RWPE1 (cell line): ENCODE results near the gene THSD4.

Experiments
- CTCF ChIA-PET: fragments of 350-600 bp; sonication (Branson Sonifier 250); formaldehyde crosslinking; extraction: SDS; loops from one replicate; lab custom pipeline; 2021; lab: Yijun Ruan, JAX
- POLR2A ChIA-PET: fragments of 400-600 bp; formaldehyde crosslinking; extraction: SDS; loops from one replicate; lab custom pipeline; 2020; ENCODE audit warnings: antibody characterized with exemption; ENCODE audit not compliant: low non-redundant PET; lab: Yijun Ruan, JAX
- DNase-seq: peaks from one replicate; pipeline ENCODE4 v3.0.0; 2012; ENCODE audit warnings: low spot score
- H3K27ac ChIP-seq: fragments of 450-650 bp; 2 replicates; pipeline ENCODE4 v1.5.1; 2017
- TF ChIP-seq, protein P1 (sequence below): fragments of 450-650 bp; conservative IDR thresholded peaks from 2 replicates; pipeline ENCODE4 v1.5.1; 2017; ENCODE audit warnings: low read depth, mild to moderate bottlenecking

THSD4 gene

DNA sequence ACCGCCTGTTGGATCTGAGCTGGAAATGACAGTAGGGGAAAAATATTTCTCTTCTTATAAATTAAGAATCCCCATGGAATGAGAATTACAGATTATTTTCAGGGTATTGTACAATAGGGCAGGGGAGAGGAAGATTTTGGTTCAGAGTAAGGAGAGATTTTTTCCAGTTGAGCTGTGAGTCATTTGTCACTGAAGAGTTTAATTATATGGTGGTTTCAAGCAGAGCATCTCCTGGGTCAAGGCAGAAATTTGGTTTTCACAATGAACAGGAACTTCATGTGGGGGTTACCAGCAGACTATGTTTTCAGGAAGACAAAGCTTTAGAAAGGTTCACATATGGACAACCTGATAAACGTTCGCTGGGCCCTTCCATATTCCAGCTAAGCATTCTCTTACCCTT lies 512.3 kb downstream of the THSD4 start:
- no peak for DNase-seq
- TF ChIP-seq, protein P1, sequence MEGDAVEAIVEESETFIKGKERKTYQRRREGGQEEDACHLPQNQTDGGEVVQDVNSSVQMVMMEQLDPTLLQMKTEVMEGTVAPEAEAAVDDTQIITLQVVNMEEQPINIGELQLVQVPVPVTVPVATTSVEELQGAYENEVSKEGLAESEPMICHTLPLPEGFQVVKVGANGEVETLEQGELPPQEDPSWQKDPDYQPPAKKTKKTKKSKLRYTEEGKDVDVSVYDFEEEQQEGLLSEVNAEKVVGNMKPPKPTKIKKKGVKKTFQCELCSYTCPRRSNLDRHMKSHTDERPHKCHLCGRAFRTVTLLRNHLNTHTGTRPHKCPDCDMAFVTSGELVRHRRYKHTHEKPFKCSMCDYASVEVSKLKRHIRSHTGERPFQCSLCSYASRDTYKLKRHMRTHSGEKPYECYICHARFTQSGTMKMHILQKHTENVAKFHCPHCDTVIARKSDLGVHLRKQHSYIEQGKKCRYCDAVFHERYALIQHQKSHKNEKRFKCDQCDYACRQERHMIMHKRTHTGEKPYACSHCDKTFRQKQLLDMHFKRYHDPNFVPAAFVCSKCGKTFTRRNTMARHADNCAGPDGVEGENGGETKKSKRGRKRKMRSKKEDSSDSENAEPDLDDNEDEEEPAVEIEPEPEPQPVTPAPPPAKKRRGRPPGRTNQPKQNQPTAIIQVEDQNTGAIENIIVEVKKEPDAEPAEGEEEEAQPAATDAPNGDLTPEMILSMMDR, result no peak
- no peak overlapping the region for H3K27ac ChIP-seq
- POLR2A ChIA-PET, result no interaction called here
- CTCF ChIA-PET, result interaction anchor here (0.6 kb wide), 1 partner anchor 175 kb away, joined by 3 read pairs; no protein-coding TSS in a partner anchor

DNA sequence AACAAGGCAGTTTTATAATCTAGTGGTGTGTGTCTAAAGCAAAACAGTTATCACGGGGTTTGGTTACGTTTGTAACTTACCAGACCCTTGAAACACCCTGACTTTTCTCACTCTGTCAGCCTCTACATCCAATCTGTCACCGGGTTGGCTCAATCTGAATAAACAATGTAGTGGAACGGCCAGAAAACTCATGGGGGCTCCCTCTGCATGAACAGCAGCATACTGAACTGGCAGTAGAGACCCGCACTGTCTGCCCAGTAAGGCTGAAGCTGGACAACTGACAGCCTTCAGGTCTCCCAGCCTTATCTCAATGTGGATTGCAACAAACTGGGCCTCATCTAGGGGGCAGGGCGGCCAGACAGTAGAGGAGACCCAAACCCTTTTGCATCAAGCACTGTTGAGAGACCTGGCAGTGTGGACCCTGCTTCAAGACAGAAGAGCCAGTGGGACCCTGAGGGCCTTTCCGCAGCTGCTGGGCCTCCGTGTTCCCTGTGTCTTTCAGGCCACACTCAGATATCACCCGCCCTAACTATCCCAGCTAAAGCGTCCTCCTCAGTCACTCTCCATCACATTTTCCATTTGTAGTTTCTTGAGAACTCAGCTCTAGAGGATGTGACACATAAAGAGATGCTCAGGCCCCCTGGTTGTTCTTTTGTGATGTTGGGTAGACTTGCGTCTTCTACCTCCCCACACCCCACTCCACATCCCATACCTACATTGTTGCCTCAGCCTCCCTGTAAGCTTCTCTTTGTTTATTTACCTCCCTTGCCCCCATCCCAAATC lies 513.9 kb downstream of the THSD4 start:
- POLR2A ChIA-PET, result no interaction called here
- DNase-seq, result no peak
- no peak overlapping the region for H3K27ac ChIP-seq
- TF ChIP-seq, protein P1, result no peak
- CTCF ChIA-PET, result interaction anchor here (0.6 kb wide), 1 partner anchor 13 kb away, joined by 4 read pairs; no protein-coding TSS in a partner anchor

DNA sequence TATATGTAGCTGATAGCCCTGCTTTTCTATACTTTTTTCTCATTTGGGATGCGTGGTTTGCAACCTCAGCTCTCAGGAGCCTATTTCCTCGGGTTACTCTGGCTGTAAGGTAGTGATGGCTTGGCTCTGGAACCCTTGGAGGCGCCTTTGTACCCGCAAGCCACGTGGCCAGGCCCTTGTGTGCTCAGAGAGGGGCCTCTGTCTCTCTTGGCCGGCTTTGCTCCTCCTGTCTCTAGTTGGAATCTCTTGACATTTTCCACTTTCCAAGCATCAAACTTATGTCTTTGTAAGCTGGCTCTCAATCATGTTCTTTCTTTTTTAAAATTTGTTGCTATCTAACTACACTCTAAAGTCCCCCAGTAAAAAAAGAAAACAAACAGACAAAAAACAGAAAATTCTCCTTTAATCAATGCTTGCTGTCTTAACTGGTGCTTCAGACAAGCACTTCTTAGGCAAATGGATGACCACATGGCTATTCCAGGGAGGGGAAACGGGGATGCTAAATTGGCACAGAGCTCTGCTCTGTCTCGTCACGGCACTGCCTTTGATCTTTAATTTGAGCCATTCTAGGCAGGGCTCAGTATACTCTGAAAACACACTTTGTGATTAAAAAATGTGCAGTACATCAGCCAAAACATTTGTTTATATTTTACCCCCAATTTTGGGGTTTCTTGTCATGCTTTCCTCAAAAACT lies 514.7 kb downstream of the THSD4 start:
- H3K27ac ChIP-seq, result no peak overlapping the region
- ChIA-PET CTCF (interaction anchor here (0.6 kb wide), 1 partner anchor 14 kb away, joined by 4 read pairs; no protein-coding TSS in a partner anchor), POLR2A (no interaction called here)
- TF ChIP-seq, protein P1, result no peak
- DNase-seq, result no peak

DNA sequence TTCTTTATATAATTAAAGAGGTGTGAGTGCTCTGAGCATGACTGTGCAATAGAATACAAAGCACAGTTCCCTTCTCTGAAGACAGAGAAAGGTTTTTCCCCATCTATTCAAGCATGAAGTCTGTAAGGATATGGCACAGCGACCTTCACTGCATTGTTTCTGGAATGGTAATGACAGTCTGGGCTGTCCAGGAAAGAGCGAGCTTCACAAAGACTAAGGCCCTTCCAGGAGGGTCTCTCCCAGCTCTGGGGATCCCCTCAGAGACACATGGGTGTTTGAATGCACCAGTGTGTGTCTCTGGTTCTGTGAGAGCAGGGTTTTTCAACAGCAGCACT lies 515.2 kb downstream of the THSD4 start:
- TF ChIP-seq, protein P1, result no peak
- DNase-seq, result no peak
- ChIA-PET POLR2A (no interaction called here), CTCF (no interaction called here)
- no peak overlapping the region for H3K27ac ChIP-seq

DNA sequence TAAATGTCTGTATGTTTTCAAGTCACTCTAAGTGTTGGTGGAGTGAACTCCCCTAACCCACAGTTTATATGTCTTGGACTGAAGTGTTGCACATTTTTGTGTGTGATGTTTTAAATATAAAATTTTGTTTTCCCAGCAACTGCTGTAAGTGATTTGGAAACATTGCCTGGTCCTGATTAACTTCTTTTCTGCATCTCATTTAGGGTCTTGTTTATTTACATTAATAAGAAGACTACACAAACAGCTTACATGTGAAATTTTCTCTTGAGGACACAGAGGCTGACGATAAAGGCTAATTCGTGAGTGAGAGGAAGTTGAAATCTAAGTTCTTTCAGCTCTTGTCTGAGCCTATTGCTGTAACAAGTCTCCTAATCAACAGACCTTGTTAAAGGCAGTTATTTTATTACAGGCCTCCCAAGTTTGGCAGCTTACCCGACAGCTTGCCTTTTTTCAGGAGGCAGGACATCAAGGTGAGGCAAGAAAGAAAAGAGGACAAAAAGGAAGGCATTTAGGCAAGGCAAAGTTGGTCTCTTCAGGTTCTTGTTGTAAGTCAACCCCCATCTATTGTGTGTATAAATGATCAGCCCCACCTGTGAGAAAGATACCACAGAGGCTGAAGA lies 517.4 kb downstream of the THSD4 start:
- ChIA-PET CTCF (interaction anchor here (0.7 kb wide), 1 partner anchor 31 kb away, joined by 3 read pairs; no protein-coding TSS in a partner anchor), POLR2A (no interaction called here)
- DNase-seq, result no peak
- no peak overlapping the region for H3K27ac ChIP-seq
- TF ChIP-seq, protein P1, result no peak
